GM19023 (cell line): Measurements from ENCODE around the gene INCENP.
"Not testable (repeated sequence)": the region's sequence is repeated elsewhere in the genome, so short reads cannot be mapped to it uniquely, and the experiment has no call there.

Source experiments
- ATAC-seq: cut with Tn5 transposase; IDR thresholded peaks from one replicate; pipeline ENCODE4 v1.9.1; 2021; ENCODE audit warnings: mild to moderate bottlenecking, moderate library complexity; ENCODE audit not compliant: unreplicated experiment

Gene INCENP

DNA sequence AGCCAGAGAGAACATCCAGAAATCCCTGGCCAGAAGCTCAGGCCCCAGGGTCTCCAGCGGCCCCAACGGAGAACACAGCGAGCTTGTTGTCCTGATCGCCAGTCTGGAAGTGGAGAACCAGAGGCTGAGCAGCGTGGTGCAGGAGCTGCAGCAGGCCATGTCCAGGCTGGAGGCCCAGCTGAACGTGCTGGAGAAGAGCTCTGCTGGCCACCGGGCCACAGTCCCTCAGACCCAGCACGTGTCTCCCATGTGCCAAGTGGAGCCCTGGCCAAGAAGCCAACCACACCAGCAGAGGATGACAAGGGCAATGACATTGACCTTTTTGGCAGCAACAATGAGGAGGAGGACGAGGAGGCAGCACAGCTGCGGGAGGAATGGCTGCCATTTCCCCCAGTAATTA, 45.6 kb downstream of the INCENP start:
- no peak for ATAC-seq

DNA sequence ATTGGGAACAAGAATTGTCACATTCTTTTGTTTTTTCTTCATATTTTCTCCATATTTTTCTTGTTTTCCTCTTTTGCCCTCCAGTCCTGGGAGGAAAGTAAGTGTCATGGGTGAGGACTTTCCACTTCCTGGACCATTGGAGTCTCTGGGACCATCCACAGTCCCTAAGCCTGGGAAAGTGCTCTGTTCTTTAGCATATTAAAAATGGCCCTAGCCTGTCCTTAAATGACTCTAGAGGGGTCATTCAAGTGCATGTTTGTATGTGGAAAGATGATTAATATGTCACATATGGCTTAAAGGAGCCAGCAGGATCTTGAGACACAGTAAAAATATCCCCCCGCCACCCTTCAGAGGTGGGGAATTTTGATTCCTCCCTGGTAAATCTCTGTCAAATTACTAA, 46.1 kb downstream of the INCENP start:
- ATAC-seq, result no peak

DNA sequence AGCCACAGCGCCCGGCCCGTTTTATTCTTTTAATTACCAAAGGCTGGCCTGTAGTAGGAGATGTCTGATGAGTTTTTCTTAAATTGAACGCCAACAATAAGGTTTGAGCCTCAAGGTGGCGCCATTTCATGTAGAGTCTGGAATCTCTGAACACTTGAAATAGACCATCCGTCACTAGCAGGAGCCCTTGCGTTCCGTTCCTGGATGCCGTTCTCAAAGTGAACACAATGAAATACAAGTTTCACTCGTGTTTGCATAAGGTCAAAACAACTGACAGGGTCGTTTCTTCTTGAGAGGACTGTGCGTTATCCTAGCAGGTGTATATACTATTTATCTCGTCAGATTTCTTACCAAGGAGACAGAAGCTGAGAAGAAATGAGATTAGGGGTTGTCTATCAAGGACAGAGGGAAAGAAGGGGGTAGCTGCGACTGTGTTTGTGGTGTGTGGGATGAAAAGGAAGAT, 47.5 kb downstream of the INCENP start:
- ATAC-seq, result no peak

DNA sequence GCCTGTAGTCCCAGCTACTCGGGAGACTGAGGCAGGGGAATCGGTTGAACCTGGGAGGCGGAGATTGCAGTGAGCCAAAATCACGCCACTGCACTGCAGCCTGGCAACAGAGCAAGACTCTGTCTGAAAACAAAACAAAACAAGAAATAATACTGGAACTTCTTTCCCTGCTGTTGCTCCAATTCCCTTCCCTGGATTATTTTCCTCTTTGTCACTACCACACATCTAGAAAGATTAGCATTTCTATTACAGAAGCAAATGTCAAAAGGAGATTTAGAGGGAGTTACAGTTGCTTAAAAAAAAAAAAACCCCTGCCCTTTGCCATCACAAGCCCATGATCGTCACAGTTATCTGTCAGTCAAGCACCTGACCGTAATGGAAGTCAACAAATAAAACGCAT, 48.5 kb downstream of the INCENP start:
- no peak for ATAC-seq

DNA sequence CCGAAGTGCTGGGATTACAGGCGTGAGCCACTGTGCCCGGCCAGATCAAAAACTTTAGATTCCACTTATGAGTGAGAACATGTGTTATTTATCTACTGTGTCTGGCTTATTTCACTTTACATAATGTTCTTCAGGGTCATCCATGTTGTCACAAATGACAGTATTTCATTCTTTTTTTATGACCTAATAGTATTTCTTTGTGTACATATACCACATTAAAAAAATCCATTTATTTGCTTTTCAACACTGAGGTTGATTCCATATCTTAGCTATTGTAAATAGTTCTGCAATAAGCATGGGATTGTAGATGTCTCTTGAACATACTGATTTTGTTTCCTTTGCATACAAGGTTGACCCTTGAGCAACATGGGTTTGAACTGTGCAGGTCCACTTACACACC, 53.0 kb downstream of the INCENP start:
- no peak for ATAC-seq

DNA sequence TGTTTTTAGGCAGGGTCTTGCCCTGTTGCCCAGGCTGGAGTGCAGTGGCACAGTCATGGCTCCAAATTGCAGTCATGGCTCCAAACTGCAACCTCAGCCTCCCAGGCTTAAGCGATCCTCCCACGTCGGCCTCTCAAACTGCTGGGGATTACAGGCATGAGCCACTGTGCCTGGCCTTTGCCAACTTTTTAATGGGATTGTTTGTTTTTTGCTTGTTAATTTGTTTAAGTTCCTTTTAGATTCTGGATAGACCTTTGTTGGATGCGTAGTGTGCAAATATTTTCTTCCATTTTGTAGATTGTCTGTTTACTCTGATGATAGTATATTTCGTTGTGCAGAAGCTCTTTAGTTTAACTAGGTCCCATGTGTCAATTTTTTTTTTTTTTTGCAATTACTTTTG, 56.2 kb downstream of the INCENP start:
- ATAC-seq, result no peak

DNA sequence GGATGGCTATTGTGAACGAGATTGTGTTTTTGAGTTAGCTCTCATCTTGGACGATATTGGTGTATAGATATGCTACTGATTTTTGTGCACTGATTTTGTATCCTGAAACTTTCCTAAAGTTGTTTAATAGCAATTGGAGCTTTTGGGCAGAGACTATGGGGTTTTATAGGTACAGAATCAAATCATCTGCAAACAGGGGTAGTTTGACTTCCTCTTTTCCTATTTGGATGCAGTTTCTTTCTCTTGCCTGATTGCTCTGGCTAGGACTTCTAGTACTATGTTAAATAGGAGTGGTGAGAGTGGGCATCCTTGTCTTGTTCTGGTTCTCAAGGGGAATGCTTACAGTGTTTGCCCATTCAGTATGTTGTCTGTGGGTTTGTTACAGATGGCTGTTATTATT, 57.3 kb downstream of the INCENP start:
- no peak for ATAC-seq

DNA sequence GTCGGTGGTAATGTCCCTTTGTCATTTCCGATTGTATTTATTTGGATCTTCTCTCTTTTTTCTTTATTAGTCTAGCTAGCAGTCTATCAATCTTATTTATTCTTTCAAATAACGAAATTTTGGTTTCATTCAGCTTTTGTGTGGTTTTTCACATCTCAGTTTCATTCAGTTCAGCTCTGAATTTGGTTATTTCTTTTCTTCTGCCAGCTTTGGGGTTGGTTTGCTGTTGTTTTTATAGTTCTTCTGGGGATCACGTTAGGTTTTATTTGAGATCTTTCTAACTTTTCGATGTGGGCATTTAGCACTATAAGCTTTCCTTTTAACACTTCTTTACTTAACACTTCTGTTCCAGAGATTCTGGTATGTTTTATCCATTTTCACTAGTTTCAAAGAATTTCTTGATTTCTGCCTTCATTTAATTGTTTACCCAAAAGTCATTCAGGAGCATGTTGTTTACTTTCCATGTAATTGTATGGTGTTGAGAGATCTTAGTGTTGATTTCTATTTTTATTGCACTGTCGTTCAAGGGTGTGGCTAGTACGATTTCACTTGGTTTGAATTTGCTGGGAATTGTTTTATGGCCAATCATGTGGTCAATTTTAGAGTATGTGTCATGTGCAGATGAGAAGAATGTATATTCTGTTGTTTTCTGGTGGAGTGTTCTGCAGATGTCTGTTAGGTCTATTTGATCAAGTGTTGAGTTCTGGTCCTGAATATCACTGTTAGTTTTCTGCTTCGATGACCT, 58.5 kb downstream of the INCENP start:
- no peak for ATAC-seq

DNA sequence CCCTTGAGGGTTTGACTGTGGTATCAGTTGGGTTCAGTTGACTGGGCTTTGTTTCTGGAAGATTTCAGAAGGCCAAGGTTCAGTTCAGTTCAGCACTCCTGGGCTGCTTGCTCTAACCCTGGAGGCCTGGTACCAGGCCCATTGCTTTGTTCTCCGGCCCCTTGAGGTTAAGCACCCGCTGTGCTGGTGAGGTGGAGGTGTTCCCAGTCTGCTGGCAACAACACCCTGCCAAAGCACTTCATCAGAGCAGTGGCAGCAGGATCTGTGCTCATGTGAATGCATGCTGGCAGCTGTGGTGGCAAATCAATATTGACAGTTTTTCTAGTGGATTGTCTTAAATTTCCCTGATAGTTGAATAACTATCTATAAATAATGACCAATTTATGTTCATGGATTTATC, 62.4 kb downstream of the INCENP start:
- ATAC-seq, result no peak

DNA sequence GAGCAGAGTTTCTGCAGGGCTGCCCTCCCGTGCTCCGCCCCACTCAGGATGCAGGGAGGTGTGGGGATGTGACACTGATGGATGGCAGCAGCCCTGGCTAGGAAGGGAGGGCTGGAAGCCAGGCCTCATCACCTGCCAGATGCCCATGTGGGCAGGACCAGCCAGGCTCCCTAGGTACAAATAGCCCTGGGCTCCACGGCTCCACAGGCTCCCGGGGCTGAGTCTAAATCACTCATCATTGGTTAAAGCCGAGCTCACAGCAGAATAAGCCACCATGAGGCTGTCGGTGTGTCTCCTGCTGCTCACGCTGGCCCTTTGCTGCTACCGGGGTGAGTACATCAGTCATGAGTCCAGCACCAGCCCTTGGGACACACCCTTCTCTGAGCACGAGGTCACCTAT, 66.2 kb downstream of the INCENP start, which contains the start of gene SCGB1D1:
Gene SCGB1D1, plus strand, starts transcription at position 206 of the 400 bp plus-strand sequence. Its CDS starts 69 bp downstream, at position 275.
- ATAC-seq, result no peak

DNA sequence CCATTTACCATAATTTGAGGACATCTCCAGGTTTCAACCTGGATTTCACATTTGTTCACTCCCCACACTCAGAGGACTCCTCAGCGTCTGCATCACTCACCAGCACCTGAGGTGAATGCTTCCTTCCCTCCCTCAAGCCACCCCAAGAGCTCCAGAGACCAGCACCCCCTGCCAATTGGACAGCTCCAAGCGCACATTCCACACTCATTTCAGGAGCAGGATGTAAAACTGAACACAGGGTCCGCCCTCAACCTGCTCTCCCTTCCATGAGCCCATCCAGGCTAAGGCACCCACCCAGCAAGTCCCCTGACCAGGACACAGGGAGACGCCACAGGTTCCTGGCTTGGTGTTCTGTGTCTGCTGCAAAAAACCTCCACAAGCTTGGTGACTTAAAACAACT, 70.1 kb downstream of the INCENP start:
- ATAC-seq, result no peak

DNA sequence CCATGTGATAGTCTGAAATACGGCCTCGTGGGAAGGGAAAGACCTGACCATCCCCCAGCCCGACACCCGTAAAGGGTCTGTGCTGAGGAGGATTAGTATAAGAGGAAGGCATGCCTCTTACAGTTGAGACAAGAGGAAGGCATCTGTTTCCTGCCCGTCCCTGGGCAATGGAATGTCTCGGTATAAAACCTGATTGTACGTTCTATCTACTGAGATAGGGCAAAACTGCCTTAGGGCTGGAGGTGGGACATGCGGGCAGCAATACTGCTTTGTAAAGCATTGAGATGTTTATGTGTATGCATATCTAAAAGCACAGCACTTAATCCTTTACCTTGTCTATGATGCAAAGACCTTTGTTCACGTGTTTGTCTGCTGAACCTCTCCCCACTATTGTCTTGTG, 71.2 kb downstream of the INCENP start:
- ATAC-seq, result not testable (repeated sequence)

DNA sequence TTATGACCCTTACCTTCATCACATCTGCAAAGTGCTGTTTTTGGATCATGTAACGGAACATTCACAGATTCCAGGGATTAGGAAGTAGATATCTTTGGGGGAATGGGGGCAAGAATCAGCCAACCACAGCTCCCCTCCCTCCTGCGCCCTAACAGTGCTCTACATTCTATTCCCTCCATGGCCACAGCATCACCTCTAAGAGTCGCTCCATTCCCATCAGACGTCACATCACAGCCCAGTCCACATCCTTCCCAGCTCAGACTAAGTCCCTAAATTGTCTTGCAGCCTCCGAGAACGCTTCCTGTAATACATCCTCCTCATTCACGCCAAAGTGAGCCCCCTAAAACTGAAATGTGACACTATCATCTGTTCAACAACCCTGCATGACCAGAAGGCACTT, 72.1 kb downstream of the INCENP start:
- ATAC-seq, result no peak

DNA sequence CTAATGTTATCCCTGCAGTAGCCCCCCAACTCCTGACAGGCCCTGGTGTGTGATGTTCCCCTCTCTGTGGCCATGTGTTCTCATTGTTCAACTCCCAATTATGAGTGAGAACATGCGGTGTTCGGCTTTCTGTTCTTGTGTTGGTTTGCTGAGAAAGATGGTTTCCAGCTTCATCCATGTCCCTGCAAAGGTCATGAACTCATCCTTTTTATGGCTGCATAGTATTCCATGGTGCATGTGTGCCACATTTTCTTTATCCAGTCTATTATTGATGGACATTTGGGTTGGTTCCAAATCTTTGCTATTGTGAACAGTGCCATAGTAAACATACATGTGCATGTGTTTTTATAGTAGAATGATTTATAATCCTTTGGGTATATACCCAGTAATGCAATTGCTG, 73.6 kb downstream of the INCENP start:
- not testable (repeated sequence) for ATAC-seq

DNA sequence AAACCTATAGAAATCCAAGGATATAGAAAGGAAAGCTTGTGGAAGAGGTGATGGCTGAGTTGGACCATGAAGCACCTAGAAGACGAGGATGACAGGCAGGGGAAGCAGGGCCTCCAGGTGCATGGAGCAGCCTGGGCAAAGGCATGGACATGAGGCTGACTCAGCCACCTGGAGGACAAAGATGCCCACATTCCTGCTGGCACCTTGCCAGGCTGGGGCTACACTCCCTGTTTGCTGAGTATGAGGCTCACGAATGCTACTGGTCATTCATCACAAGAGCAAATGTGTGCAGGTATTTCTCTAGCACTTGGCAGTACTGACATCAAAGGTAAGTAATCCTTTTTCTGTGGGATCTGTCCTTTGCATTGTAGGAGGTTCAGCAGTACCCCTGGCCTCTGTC, 77.6 kb downstream of the INCENP start:
- no peak for ATAC-seq
